PFSK-1 (cell line): ENCODE results near the gene RAP1GAP.

Source experiments
- FOXP2 ChIP-seq: optimal IDR thresholded peaks from 2 replicates; pipeline ENCODE3; 2011; ENCODE audit warnings: borderline replicate concordance, control low read depth, inconsistent platforms; ENCODE audit not compliant: insufficient read depth; ENCODE audit errors: extremely low read length, extremely low read depth
- POLR2AphosphoS5 ChIP-seq: IDR thresholded peaks from 2 replicates; pipeline ENCODE4 v1.6.1; 2012; ENCODE audit warnings: low read depth, mild to moderate bottlenecking, control low read depth, low read length, moderate library complexity
- TAF1 ChIP-seq: IDR thresholded peaks from 2 replicates; pipeline ENCODE4 v1.6.1; 2012; ENCODE audit warnings: low read length, control low read depth, borderline replicate concordance; ENCODE audit not compliant: insufficient read depth

GRCh38 chr1:21618561-21619374, 50.4 kb downstream of the RAP1GAP start:
- no peak for TF ChIP-seq POLR2AphosphoS5
- no peak for TF ChIP-seq TAF1
- no peak for TF ChIP-seq FOXP2
